ENCODE measurements around the gene RBBP5.
A peak's percentile ranks its signal among the peaks of the same experiment; 100 is the strongest.
"Not testable (repeated sequence)": the region's sequence is repeated elsewhere in the genome, so short reads cannot be mapped to it uniquely, and the experiment has no call there.

The RBBP5 gene, protein sequence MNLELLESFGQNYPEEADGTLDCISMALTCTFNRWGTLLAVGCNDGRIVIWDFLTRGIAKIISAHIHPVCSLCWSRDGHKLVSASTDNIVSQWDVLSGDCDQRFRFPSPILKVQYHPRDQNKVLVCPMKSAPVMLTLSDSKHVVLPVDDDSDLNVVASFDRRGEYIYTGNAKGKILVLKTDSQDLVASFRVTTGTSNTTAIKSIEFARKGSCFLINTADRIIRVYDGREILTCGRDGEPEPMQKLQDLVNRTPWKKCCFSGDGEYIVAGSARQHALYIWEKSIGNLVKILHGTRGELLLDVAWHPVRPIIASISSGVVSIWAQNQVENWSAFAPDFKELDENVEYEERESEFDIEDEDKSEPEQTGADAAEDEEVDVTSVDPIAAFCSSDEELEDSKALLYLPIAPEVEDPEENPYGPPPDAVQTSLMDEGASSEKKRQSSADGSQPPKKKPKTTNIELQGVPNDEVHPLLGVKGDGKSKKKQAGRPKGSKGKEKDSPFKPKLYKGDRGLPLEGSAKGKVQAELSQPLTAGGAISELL

DNA sequence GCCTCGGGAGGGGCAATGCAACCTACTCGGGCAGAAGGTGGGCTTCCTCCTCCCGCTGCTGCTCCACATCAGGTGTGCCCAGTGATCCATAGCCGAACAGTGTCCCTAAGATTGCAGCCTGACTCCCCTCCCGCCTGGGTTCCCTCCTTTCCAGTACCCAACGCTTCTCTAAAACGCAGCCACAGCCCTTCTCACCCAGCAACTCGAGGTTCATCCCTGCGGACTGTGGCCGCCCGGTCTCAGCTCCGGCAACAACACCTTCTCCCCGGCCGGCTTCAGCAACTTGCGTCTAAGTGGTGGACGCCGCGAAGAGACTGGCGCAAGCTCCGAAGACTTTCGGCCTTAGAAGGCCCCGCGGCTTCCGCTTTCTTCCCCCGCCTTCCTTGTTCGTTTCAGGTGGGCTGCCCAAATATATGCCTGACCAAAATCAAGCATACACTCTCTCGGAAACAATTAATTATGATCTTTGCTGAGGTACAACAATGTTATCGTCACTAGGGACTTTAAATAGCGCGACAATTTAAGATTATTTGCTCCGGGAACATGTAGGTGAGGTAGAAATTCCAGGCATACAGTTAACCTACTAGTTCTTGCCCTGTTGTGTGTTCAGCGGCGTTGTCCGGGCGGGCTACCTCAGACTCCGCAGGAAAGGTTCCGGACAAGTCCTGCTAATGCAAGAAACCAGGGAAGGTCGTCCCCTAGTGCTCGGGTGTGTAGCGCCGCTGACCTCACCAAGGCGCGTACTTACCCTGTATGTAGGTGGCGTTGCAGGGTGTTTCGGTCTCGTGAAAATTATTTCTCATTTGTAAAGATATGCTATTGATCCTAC, at the start of gene RBBP5:
Gene RBBP5, minus strand, starts transcription at position 319 of the 829 bp plus-strand sequence. Its CDS starts 105 bp downstream, at position 214.
- peak; percentile 99 for DNase-seq

DNA sequence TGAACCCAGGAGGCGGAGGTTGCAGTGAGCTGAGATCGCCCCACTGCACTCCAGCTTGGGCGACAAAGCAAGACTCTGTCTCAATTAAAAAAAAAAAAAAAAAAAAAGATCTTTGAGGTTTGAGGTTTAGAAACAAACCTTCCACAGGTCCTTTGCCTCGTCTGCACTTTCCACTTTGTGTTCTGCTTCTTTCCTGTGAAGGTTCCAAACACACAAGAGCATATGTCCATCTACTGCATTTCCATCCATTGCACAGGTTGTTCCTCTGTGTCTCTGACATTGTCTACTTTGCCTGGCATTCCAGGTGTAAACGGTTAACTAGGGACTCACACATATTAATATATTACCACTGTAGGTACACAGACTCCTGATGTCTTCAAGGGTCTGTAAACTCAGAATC, 49.6 kb upstream of the RBBP5 start:
- DNase-seq: no peak

DNA sequence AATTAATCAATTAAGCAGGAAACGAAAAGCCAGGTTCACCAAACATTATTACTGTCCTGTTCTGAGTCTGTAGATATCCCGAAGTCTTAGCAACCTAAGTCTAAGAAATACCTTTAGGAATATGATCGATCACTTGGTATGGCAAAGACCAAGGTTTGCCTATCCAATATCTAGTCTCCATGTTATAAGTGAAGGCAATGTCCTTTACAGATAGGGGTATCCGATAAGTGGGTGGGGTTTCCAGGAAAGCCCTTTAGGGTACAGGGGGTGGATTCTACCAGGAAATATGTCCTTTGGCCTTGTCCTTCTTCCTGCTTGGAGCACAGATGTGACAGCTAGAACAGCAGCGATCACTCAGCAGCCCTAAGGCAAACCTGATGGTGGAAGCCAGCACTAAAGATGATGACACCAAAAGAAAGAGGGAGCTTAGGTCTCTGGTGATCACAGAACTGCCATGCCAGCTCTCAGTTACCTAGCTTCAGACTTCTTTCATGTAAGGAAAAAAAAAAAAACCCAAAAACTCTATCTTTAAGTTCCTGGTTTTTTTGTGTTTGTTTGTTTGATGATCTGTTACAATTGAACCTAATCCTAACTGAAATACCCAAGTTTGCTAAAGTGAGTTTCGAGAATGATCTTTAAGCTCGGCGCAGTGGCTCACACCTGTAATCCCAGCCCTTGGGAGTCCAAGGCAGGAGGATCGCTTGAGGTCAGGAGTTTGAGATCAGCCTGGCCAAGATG, 48.9 kb upstream of the RBBP5 start:
- DNase-seq: no peak

DNA sequence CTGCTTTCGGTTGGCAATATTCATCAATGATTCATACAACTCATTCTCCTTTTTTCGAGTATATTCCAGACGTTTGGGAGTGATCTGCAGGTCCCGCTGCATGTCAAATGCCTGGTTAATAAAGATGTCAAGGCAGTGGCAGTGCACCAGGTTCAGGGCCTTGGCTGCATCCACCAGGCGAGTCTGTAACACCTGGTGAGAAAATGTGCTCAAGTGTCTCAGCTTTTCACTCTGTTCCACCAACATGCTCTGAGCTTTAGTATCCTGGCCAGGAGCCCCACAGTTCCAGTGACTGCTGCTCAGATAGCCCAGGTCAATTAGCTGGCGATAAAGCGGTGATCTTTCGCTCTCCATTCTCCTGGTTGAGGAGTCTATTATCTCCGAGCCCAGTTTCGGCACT, 47.5 kb upstream of the RBBP5 start:
- no peak for DNase-seq

DNA sequence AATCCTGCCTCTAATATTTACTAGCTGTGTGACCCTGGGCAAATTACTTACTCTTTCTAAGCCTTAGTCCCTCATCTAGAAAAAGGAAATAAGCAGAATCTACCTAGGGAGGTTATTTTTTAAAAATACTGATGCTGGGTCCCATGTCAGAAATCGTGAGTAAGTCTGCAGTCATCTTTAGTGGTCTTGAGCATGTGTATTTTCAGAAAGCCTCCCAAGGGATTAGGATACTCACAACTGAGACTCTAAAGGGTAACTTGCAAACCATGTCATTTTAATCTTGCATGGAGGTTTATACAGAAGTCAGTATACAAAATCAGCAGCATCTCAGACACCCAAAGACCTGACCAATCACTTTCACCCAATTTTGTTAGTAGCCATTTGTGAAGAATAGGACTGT, 46.5 kb upstream of the RBBP5 start:
- no peak for DNase-seq

DNA sequence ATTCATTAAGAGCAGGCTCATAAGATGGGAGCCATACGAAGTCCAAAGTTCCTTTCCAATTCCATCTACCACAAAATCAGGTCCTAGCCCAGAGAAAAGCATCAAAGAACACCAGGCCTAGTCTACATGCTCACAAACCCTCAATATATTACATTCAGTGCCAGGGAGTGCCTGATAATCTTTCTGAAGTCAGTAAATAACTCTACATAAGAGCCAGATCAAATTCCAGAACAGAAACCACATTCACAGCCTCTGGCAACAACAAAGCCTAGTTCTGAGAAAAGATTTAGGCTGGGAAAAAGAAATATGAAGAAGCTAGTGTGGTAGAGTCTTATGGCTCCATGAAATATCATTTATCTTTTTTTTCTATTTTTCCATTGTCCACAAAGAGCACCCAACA, 40.5 kb upstream of the RBBP5 start:
- DNase-seq: no peak

DNA sequence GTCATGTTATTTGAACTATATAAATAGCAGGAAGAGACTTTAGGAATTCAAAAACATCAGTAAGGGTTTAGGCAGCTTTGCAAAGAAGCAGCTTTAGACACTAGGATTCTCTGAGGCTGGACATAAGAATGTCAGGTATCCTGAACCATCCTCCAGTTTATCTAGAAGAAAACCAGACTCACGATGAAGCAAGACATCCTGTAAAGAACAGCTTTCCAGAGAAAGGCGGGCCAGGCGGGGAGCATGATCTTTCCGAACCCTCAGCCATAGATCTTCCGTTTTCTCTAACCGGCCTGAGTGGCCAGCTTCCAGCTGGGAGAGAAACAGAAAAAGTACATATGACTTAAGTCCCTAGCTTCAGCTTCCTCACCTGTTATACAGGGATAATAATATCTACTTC, 39.3 kb upstream of the RBBP5 start:
- DNase-seq: no peak

DNA sequence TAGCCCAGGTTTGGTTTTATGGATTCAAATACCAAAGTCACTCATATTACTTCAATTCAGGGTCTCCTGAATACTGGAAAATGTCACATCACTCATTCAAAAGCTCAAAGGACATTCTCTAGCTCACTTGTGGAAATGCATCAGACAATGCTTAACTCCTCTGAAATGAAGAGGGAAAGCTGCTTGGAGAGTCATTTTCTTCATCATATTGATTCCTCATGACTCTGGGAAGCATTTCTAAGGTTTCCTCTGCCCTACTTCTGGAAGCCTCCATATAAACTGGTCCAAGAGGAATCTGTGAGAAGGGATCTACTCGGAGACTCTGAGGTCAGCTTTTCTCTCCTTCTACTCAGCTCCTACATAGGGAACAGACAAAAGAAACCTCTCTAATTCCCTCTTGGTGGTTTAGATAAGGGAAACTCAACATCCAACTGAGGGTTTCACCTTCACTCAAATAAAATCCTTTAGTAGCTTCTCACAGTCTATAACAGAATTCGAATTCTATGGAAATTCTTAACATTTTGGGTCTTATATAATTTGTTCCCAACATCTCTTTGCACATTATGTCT, 36.4 kb upstream of the RBBP5 start:
- DNase-seq: no peak

DNA sequence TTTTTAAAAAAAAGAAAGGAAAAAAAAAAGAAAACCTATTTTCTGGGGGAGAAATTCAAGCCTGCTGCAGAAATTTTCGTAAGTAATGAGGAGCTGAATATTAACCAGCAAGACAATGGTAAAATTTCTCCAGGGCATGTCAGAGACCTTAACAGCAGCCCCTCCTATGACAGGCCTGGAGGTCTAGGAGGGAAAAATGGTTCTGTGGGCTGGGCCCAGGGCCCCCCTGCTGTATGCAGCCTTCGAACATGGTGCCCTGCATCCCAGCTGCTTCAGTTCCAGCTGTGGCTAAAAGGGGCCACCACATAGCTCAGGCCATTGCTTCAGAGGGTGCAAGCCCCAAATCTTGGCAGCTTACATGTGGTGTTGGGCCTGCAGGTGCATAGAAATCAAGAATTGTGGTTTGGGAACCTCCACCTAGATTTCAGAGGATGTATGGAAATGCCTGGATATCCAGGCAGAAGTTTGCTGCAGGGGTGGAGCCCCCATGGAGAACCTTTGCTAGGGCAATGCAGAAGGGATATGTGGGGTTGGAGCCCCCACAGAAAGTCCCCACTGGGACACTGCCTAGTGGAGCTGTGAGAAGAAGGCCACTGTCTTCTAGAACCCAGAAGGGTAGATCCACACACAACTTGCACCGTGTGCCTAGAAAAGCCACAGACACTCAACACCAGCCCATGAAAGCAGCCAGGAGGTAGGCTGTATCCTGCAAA, 34.0 kb upstream of the RBBP5 start:
- not testable (repeated sequence) for DNase-seq

DNA sequence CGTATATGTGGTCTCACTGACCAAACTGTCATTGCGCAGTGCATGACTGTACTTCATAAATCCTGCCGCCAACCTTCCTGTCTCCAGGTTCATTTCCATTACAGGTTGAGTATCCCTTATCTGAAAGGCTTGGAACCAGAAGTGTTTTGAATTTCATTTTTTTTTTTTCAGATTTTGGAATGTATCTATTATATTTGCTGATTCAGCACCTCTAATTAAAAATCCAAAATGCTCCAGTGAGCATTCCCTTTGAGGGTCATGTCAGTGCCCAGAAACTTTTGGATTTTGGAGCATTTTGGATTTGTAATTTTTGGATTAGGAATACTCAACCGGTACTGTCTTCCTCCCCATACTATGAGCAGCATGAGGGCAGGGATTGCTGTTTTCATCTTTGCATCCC, 30.7 kb upstream of the RBBP5 start:
- no peak for DNase-seq

DNA sequence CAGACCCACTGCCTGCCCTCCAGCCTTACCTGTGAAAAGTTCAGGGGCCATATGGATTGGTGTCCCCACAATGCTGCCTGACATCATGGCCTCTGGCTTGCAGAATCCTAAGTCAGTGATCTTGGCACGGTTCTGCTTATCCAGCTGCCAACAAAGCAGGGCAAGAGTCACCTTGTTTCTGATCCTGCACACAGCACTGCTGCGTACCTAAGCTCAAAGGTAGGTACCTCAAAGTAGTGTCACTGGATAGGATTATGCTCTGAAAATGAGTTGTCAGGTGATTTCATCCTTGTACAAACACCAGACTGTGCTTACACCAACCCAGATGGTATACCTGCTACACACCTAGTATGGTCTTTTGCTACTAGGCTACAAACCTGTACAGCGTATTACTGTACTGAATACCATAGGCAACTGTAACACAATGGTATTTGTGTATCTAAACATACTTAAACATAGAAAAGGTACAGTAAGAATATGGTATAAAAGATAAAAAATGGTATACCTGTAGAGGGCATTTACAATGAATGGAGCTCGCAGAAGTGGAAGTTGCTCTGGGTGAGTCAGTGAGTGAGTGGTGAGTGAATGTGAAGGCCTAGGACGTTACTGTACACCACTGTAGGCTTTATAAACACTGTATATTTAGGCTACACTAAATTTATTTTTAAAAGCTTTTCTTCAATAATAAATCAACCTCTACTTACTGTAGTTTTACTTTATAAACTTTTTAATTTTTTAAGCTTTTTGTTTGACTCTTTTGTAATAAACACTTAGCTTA, 29.1 kb upstream of the RBBP5 start:
- no peak for DNase-seq

DNA sequence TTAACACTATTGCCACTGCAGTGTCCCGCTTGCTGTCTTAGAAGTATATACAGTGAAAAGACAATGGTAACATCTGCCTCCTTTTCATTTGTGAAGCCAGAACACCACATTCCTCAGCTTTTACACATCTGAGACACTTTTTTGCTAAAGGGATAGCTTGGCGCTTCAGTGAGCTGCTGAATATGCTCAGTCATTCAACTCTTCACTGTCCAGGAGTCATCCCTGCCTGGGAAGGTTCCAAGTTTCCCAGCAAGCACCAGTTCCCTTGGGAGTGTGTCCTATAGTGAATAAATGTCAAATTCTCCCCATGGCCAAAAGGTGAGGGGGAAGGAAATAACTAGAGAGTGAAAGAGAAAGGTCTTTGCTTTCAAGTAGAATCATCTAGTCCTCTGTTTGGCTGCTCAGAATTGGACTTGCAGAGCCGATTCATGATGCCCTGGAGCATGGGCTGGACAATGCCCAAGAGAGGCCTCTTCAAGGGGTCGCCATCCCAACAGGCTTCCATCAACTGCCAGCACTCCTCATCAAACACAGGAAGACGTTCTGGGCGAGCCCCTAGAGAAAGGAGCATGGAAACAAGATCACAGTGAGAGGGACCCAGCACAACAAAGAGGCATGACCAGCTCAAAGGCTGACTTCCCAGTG, 25.5 kb upstream of the RBBP5 start:
- DNase-seq: no peak

DNA sequence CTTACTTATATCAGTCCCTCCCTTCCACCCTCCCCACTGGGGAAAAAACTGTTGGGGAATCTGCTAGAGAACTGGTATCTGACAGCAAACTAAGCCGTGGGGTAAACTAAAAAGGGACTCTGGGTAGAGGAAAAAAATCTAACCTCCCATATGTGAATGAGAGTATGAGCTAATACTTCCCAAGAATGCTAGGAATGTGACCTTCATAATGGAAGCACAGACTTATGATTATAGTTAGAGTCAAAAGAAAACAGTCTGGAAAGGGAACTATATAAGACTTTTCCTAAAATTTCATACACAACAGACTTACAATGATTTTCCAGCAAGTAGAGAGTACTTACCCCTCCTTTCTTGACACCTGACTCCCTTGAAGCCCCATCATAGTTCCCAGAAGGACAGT, 23.0 kb upstream of the RBBP5 start:
- no peak for DNase-seq

DNA sequence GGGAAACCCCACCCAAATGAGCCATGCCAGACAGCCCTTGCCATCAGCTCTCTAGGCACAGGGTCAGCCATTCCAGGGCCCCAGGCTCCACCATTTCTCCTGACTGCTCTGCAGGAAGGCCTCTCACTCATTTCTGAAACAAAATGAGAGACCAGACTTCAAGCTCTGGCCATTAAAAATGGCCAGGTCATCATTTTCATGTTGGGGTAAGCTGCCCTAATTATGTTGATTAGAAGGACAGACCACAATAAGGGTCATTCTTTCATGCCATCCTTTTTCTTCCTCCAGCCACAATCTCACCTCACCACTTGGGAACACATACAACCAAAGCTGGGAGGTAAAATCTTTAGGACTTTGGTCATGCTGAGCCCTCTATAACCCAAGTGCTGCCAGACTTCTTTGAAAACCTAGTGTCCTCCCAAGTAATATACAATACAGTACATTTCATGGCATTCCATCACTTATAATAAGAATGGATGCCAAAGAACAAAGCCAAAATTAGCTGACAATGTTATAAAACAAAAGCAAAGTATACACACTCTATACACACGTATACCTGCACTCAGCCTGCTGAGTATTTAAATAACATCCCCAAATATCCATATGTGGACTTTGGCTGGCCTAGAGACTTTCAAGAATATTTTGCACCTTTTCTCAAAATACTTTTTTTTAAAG, 22.4 kb upstream of the RBBP5 start:
- no peak for DNase-seq

DNA sequence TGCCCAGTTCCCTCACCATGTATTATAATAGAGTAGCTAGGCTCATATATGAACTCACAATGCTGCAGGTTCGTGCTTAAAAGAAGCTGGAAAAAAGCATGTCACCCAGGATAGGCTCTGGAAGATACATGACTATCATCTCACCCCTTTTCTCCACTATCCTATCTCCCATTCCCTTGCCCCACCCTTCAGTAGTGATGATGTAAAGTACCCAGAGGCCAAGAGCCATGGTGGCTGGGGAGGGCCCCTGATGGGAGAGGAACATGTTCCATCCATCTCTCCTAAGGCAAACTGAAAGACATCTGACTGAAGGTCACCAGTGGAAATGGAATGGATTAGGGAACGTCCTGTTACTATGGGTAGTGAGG, 20.3 kb upstream of the RBBP5 start:
- no peak for DNase-seq

DNA sequence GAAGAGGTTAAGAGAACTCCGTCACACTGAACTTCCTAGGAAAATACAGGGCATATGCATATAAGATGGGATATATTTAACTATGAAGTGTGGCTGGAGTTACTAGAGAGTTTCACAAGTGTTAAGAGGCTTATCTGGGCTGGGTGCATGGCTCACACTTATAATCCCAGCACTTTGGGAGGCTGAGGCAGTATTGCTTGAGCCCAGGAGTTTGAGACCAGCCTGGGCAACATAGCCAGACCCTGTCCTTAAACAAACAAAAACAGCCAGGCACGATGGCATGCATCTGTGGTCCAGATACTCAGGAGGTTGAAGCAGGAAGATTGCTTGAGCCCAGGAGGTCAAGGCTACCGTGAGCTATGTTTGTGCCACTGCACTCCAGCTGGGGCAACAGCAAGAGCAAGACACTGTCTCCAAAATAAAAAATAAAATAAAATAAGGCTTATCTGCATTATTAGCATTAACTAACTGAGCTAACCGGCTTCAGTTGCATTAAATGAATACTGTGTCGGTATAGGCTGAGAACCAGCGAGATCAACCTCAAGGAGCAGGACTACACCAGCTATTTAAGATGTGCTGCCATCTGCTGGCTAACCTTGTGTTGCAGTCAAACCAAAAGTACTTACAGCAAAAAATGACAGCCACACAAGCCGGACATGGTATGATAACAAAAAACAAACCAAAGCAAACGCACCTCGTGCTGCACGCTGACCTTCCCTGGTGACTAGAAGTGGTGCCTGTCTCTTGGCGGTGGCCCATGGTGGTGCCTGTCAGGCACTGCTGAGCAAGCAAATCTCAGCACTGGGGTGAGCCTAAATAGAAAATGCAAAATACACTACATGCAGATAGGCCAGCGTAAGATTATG, 19.7 kb upstream of the RBBP5 start:
- DNase-seq: peak; percentile 86

DNA sequence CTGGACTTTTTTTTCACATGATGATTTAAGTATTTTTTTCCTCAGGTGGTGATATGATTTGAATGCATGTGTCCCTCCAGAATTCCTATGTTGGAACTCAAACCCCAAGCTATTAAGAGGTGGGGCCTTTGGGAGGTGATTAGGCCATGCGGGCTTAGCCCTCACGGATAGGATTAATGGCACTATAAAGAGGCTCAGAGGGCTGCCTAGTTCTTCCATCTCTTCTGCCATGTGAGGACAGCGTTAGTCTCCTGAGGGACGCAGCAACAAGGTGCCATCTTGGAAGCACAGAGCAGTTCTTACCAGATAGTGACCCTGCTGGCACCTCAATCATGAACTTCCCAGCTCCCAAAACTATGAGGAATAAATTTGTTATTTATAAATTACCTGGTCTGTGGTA, 18.3 kb upstream of the RBBP5 start:
- no peak for DNase-seq

DNA sequence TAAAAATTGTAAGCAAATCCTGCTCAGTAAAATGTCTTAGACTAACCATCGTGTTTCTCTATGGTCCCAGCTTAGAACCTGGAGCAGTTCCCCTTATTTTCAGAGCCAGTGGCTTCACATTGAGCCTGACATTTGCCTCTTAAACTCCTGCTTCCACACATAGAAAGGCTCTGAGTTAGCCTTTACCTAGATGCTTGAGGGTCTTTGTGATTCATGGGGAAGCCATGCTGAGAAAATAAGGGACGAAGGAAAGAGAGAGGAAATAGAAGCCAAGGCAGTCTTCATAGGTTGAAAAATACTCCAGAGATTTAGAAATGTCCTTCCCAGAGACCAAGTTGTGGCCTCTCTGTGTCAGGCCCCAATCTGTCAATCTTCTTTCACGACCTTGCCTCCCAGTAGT, 16.1 kb upstream of the RBBP5 start:
- DNase-seq: peak; percentile 5

DNA sequence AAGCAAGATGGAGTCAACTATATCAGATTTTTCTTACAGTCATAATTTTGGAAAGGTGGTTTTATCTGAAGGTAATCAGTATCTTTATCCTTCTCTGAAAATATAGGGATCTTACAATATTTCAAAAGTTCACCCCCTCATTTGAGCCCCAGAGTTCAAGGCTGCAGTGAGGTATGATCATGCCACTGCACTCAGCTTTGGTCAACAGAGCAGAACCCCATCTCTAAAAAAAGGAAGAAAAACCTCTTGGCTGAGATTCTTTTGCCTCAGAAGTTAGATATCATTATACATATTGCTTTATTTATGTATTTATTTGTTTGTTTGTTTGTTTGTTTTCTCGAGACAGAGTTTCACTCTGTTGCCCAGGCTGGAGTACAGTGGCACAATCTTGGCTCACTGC, 11.5 kb upstream of the RBBP5 start:
- DNase-seq: no peak

All from activated CD8-positive, alpha-beta memory T cell treated with anti-CD3 and anti-CD28 coated beads for 24 hours (primary cell).